Dermis lymphatic vessel endothelial cell (primary cell): Measurements from ENCODE around the gene C9orf40. TPM values are rescaled to one million over a fixed set of nuclear protein-coding genes. Genes with fewer than 3 reads are reported as not detected.

Source experiments
- total RNA-seq: library from RNA; depleted of rRNA; stranded (reverse); fragments of >200 nt; gene quantifications from 2 replicates; pipeline ENCODE4 v1.2.1, GENCODE V29; 2014

The C9orf40 gene
- 2.0 and 2.1 TPM in 2 replicates for total RNA-seq

GRCh38 chr9:74952201-74953151, at the start of gene C9orf40:
Gene C9orf40 (minus strand): TSS chr9:74952912. CDS start chr9:74952611, 301 bp downstream.

Other genes with a start within 250 kb of the C9orf40 start
- 0.09 and 0.33 TPM in 2 replicates for gene TRPM6, start 65.0 kb downstream of the C9orf40 start, total RNA-seq
- 11.7 and 23.5 TPM in 2 replicates for gene CARNMT1, start 75.4 kb upstream of the C9orf40 start, total RNA-seq
- gene NMRK1, start 135.2 kb upstream of the C9orf40 start, total RNA-seq, result 17.1 and 25.6 TPM in 2 replicates
- gene OSTF1, start 135.6 kb upstream of the C9orf40 start, total RNA-seq, result 93.8 and 132 TPM in 2 replicates